ENCODE measurements around the gene PRDM12. TPM values are rescaled to one million over a fixed set of nuclear protein-coding genes. Genes with fewer than 3 reads are reported as not detected.

Gene PRDM12
- total and polyA plus RNA-seq, 2 experiments from 2014 or later: 0.11 TPM; not detected in 1

DNA sequence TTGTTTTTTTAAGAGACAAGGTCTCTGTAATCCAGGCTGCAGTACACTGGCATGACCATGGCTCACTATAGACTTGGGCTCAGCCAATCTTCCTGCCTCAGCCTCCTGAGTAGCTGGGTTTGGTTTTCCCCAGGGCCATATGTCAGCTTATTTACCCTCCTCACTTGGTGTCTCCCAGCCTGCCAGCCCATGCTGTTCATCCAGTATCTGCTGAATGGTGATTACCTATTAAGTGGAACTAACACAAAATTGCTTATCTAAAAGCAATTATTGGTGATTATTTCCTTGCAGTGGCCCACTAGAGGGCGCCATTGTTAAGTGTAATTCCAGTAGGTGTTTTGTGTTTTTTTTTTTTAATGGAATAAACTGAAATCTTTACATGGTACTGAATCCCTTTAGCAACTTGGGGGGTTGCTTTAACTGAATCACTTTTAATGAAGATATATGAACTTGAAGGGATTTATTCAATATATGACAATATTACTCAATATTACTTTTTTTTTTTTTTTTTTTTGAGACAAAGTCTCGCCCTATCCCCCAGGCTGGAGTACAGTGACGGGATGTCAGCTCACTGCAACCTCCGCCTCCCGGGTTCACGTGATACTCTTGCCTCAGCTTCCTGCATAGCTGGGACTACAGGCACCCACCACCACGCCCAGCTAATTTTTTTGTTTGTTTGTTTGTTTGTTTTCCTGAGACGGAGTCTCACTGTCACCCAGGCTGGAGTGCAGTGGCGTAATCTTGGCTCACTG lies 43.0 kb downstream of the PRDM12 start:
- peaks cover 15% of the 10 kb centered on the region for H3K79me2 ChIP-seq (replicated peaks; ENCODE audit: insufficient read depth)
- no peak overlapping the region for H3K27ac Mint-ChIP-seq
- TF ChIP-seq, protein P1, sequence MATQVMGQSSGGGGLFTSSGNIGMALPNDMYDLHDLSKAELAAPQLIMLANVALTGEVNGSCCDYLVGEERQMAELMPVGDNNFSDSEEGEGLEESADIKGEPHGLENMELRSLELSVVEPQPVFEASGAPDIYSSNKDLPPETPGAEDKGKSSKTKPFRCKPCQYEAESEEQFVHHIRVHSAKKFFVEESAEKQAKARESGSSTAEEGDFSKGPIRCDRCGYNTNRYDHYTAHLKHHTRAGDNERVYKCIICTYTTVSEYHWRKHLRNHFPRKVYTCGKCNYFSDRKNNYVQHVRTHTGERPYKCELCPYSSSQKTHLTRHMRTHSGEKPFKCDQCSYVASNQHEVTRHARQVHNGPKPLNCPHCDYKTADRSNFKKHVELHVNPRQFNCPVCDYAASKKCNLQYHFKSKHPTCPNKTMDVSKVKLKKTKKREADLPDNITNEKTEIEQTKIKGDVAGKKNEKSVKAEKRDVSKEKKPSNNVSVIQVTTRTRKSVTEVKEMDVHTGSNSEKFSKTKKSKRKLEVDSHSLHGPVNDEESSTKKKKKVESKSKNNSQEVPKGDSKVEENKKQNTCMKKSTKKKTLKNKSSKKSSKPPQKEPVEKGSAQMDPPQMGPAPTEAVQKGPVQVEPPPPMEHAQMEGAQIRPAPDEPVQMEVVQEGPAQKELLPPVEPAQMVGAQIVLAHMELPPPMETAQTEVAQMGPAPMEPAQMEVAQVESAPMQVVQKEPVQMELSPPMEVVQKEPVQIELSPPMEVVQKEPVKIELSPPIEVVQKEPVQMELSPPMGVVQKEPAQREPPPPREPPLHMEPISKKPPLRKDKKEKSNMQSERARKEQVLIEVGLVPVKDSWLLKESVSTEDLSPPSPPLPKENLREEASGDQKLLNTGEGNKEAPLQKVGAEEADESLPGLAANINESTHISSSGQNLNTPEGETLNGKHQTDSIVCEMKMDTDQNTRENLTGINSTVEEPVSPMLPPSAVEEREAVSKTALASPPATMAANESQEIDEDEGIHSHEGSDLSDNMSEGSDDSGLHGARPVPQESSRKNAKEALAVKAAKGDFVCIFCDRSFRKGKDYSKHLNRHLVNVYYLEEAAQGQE (IDR thresholded peaks at IDR 0.05; ENCODE audit: unreplicated experiment): no peak
- TF ChIP-seq EZH2 (IDR thresholded peaks at IDR 0.05; ENCODE audit: low read depth, unreplicated experiment): no peak
- no peak for TF ChIP-seq NANOG (IDR thresholded peaks at IDR 0.05; ENCODE audit: borderline replicate concordance)
- TF ChIP-seq, protein P2, sequence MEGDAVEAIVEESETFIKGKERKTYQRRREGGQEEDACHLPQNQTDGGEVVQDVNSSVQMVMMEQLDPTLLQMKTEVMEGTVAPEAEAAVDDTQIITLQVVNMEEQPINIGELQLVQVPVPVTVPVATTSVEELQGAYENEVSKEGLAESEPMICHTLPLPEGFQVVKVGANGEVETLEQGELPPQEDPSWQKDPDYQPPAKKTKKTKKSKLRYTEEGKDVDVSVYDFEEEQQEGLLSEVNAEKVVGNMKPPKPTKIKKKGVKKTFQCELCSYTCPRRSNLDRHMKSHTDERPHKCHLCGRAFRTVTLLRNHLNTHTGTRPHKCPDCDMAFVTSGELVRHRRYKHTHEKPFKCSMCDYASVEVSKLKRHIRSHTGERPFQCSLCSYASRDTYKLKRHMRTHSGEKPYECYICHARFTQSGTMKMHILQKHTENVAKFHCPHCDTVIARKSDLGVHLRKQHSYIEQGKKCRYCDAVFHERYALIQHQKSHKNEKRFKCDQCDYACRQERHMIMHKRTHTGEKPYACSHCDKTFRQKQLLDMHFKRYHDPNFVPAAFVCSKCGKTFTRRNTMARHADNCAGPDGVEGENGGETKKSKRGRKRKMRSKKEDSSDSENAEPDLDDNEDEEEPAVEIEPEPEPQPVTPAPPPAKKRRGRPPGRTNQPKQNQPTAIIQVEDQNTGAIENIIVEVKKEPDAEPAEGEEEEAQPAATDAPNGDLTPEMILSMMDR (conservative IDR thresholded peaks at IDR 0.05; ENCODE audit: low read depth in 2 of 2): peak; percentile 69 to 99
- no peak for TF ChIP-seq JUNB (IDR thresholded peaks at IDR 0.05; ENCODE audit: unreplicated experiment)
- no peak for TF ChIP-seq CREB1 (CRISPR knock-in tag; IDR thresholded peaks at IDR 0.05; ENCODE audit: low read depth)
- TF ChIP-seq EZH2phosphoT487 (IDR thresholded peaks at IDR 0.05; ENCODE audit: unreplicated experiment): no peak
- TF ChIP-seq ZNF331 (CRISPR knock-in tag; IDR thresholded peaks at IDR 0.05; ENCODE audit: low read depth): no peak
- no peak overlapping the region for H2AFZ ChIP-seq
- H3K27me3 ChIP-seq (ENCODE audit: insufficient read depth): no peaks in the 10 kb centered on the region
- no peaks in the 10 kb centered on the region; the same call in 2 of the 3 replicates for H3K9me3 Mint-ChIP-seq
- no peak overlapping the region for H3K4me2 ChIP-seq
- H3K36me3 Mint-ChIP-seq (ENCODE audit: low read depth): peaks cover 39% of the 10 kb centered on the region
- ATAC-seq: peak; percentile 67
- H3K4me1 ChIP-seq (ENCODE audit: insufficient read depth): no peaks in the 10 kb centered on the region; the same call in 1 of the 2 replicates
- peaks cover 37% of the 10 kb centered on the region for H3F3A ChIP-seq (replicated peaks; ENCODE audit: low read depth)
- peaks cover 8% of the 10 kb centered on the region for H3K27me3 Mint-ChIP-seq (ENCODE audit: insufficient read depth, low read depth, poor library complexity)
- H3K4me1 Mint-ChIP-seq: no peaks in the 10 kb centered on the region
- H3K9me2 ChIP-seq (ENCODE audit: insufficient read depth): no peaks in the 10 kb centered on the region
- peaks cover 14% of the 10 kb centered on the region for H4K20me1 ChIP-seq (replicated peaks; ENCODE audit: insufficient read depth)
- H3K4me3 ChIP-seq: no peak overlapping the region
- no peak overlapping the region for H3K4me3 Mint-ChIP-seq
- H3K36me3 ChIP-seq (ENCODE audit: insufficient read depth): peaks cover 23% of the 10 kb centered on the region
- H3K27ac ChIP-seq (ENCODE audit: low read depth): peak overlapping the region; percentile 83
- DNase-seq (ENCODE audit: low spot score): peak; percentile 90

DNA sequence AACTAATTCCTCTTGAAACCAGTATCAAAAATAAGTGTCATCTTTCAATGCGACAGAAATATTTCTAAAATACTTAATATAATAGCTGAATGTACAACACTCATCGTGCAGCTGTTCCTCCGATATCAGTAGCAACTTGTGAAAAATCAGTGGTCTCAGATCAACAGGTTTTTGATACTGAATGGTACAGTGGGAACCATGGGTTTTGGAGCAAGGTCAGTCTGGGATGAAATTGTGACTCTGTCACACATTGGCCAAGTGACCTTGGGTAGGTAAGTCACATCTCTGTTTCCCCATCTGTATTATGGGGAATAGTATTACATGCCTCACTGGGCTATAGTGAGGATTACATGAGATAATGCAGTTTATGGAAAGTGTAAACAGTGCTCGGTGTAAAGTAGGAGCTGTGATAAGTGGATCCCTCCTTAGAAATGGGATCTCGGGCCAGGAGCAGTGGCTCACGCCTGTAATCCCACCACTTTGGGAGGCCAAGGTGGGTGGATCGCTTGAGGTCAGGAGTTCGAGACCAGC lies 46.5 kb downstream of the PRDM12 start:
- Histone ChIP-seq H3F3A (replicated peaks; ENCODE audit: low read depth) (peaks cover 15% of the 10 kb centered on the region), H3K27ac (ENCODE audit: low read depth) (no peak overlapping the region), H3K36me3 (ENCODE audit: insufficient read depth) (no peaks in the 10 kb centered on the region), H3K4me1 (ENCODE audit: insufficient read depth) (peaks cover 17% of the 10 kb centered on the region), H2AFZ (no peak overlapping the region), H3K27me3 (ENCODE audit: insufficient read depth) (no peaks in the 10 kb centered on the region), H3K79me2 (replicated peaks; ENCODE audit: insufficient read depth) (peaks cover 25% of the 10 kb centered on the region), H3K4me2 (no peak overlapping the region), H3K4me3 (no peak overlapping the region), H4K20me1 (replicated peaks; ENCODE audit: insufficient read depth) (peaks cover 15% of the 10 kb centered on the region), H3K9me2 (ENCODE audit: insufficient read depth) (no peaks in the 10 kb centered on the region)
- H3K36me3 Mint-ChIP-seq (ENCODE audit: low read depth): peaks cover 6% of the 10 kb centered on the region; the same call in 2 of the 3 replicates
- DNase-seq (ENCODE audit: low spot score): no peak
- H3K27ac Mint-ChIP-seq: no peak overlapping the region
- H3K4me1 Mint-ChIP-seq: peaks cover 20% of the 10 kb centered on the region; the same call in 2 of the 3 replicates
- H3K4me3 Mint-ChIP-seq: no peak overlapping the region
- no peaks in the 10 kb centered on the region; the same call in 2 of the 3 replicates for H3K9me3 Mint-ChIP-seq
- ATAC-seq: no peak
- peaks cover 16% of the 10 kb centered on the region for H3K27me3 Mint-ChIP-seq (ENCODE audit: insufficient read depth, low read depth, poor library complexity)
- no peak for TF ChIP-seq NANOG (IDR thresholded peaks at IDR 0.05; ENCODE audit: borderline replicate concordance)
- TF ChIP-seq, protein P2 (conservative IDR thresholded peaks at IDR 0.05; ENCODE audit: low read depth in 2 of 2): no peak
- TF ChIP-seq, protein P3, sequence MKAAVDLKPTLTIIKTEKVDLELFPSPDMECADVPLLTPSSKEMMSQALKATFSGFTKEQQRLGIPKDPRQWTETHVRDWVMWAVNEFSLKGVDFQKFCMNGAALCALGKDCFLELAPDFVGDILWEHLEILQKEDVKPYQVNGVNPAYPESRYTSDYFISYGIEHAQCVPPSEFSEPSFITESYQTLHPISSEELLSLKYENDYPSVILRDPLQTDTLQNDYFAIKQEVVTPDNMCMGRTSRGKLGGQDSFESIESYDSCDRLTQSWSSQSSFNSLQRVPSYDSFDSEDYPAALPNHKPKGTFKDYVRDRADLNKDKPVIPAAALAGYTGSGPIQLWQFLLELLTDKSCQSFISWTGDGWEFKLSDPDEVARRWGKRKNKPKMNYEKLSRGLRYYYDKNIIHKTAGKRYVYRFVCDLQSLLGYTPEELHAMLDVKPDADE (IDR thresholded peaks at IDR 0.05): no peak
- TF ChIP-seq ZNF114 (CRISPR knock-in tag; IDR thresholded peaks at IDR 0.05): no peak
- TF ChIP-seq POLR2AphosphoS5 (IDR thresholded peaks at IDR 0.05; ENCODE audit: low read depth): no peak

Data from GM23338 (cell line).